Nucleus accumbens (tissue), 56 donors: ENCODE measurements around the gene ZNF202.
A peak's percentile ranks its signal among the peaks of the same experiment; 100 is the strongest.

Experiments
- DNase-seq, 56 donors: peaks; one replicate each; lab custom pipeline; 2025; lab: John Stamatoyannopoulos, UW

ZNF202 gene

GRCh38 chr11:123690485-123690884, 51.0 kb downstream of the ZNF202 start:
- DNase-seq: peak in 3 of 56 donors; percentile 3 to 6 (median 5)

- no peak for DNase-seq
Observed at GRCh38 chr11:123684601-123685000, 56.9 kb downstream of the ZNF202 start.

GRCh38 chr11:123683428-123684170, 57.9 kb downstream of the ZNF202 start:
- peak in 10 of 56 donors; percentile 8 to 44 (median 18) for DNase-seq

GRCh38 chr11:123682696-123683410, 58.6 kb downstream of the ZNF202 start:
- peak in 18 of 56 donors; percentile 6 to 56 (median 22) for DNase-seq

GRCh38 chr11:123681030-123681429, 60.4 kb downstream of the ZNF202 start:
- no peak for DNase-seq

GRCh38 chr11:123678246-123678645, 63.2 kb downstream of the ZNF202 start:
- no peak for DNase-seq

- DNase-seq: no peak
Observed at GRCh38 chr11:123677510-123677909, 64.0 kb downstream of the ZNF202 start.

- no peak for DNase-seq
Observed at GRCh38 chr11:123674297-123674696, 67.2 kb downstream of the ZNF202 start.
